HG02870 (cell line): ENCODE data around the gene ERC2.

ENCODE experiments used
- ATAC-seq: cut with Tn5 transposase; IDR thresholded peaks from one replicate; pipeline ENCODE4 v1.9.1; 2021; ENCODE audit warnings: mild to moderate bottlenecking, moderate library complexity; ENCODE audit not compliant: unreplicated experiment

The ERC2 gene

GRCh38 chr3:55637906-55638638 is 830.2 kb downstream of the ERC2 start:
- no peak for ATAC-seq

GRCh38 chr3:55636300-55637195 is 831.7 kb downstream of the ERC2 start:
- ATAC-seq, result no peak

- ATAC-seq, result no peak
These were observed 833.9 kb downstream of the ERC2 start for GRCh38 chr3:55634345-55634744.

GRCh38 chr3:55633333-55633732 is 834.9 kb downstream of the ERC2 start:
- no peak for ATAC-seq

- ATAC-seq, result no peak
These were observed 836.4 kb downstream of the ERC2 start for GRCh38 chr3:55631766-55632331.

- no peak for ATAC-seq
These were observed 837.4 kb downstream of the ERC2 start for GRCh38 chr3:55630921-55631299.

GRCh38 chr3:55630280-55630920 is 837.9 kb downstream of the ERC2 start:
- ATAC-seq, result no peak

GRCh38 chr3:55629432-55629831 is 838.8 kb downstream of the ERC2 start:
- ATAC-seq, result no peak

- ATAC-seq, result no peak
These were observed 842.0 kb downstream of the ERC2 start for GRCh38 chr3:55626279-55626665.

GRCh38 chr3:55624238-55624637 is 844.0 kb downstream of the ERC2 start:
- ATAC-seq, result no peak

GRCh38 chr3:55623786-55624185 is 844.5 kb downstream of the ERC2 start:
- no peak for ATAC-seq

- ATAC-seq, result no peak
These were observed 845.5 kb downstream of the ERC2 start for GRCh38 chr3:55622733-55623132.

- ATAC-seq, result no peak
These were observed 846.2 kb downstream of the ERC2 start for GRCh38 chr3:55622116-55622515.

GRCh38 chr3:55621648-55622047 is 846.6 kb downstream of the ERC2 start:
- ATAC-seq, result no peak

GRCh38 chr3:55621026-55621422 is 847.2 kb downstream of the ERC2 start:
- ATAC-seq, result no peak

GRCh38 chr3:55620351-55621025 is 847.8 kb downstream of the ERC2 start:
- ATAC-seq, result peak; percentile 64

GRCh38 chr3:55619046-55619808 is 849.0 kb downstream of the ERC2 start:
- peak; percentile 40 for ATAC-seq

- no peak for ATAC-seq
These were observed 850.9 kb downstream of the ERC2 start for GRCh38 chr3:55617385-55617784.

GRCh38 chr3:55616803-55617202 is 851.5 kb downstream of the ERC2 start:
- ATAC-seq, result no peak

- ATAC-seq, result no peak
These were observed 852.5 kb downstream of the ERC2 start for GRCh38 chr3:55615694-55616295.
